ENCODE results near the gene PYGO2. TPM values are rescaled to one million over a fixed set of nuclear protein-coding genes. Genes with fewer than 3 reads are reported as not detected.

Gene PYGO2
- total RNA-seq, 5 donors from 2014 or later (not counting 1 experiment from before 2014, with no cell fraction given): 36.0 to 70.8 (median 68.5) TPM

DNA sequence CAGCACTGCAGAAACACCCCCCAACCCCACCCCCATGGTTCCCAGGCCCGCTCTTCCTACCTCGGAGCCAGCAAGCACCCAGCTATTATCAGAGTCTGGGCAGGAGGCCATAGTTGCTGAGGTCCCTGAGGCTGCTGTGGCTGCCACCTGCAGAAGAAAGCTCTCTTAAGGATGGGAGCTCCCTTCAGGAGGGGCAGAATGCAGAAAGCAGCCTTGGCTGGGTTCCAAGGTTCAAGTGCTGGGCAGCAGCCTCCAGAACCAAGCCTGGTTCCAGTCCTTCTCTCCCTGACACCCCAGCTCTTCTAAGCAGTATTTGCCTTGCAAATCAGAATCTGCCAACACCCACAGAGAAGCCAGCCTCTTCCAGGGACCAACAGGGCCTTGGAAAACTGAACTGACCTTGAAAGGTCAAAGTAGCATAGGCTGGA lies 8.0 kb downstream of the PYGO2 start:
- Mint-ChIP-seq H3K27ac (peak overlapping the region; percentile 100), H3K9me3 (no peaks in the 10 kb centered on the region), H3K36me3 (peaks cover 29% of the 10 kb centered on the region), H3K4me1 (peaks cover 72 to 82% (median 73%) of the 10 kb centered on the region in 3 donors), H3K27me3 (no peaks in the 10 kb centered on the region), H3K4me3 (peak overlapping the region; percentile 95 to 100 (median 97))
- Histone ChIP-seq H3K27me3 (replicated peaks in 1 of 2; ENCODE audit: control insufficient read depth in 2 of 2, extremely low read depth in 1 of 2, insufficient read depth in 2 of 2, low read length in 1 of 2) (no peaks in the 10 kb centered on the region), H3K4me3 (ENCODE audit: control insufficient read depth in 1 of 2, extremely low read depth in 1 of 2, low read length in 1 of 2) (peak overlapping the region; percentile 79 to 94), H3K9me3 (no peaks in the 10 kb centered on the region), H3K4me1 (ENCODE audit: control insufficient read depth in 1 of 2, extremely low read depth in 1 of 2, insufficient read depth in 2 of 2, low read length in 2 of 2) (peaks cover 38 to 78% of the 10 kb centered on the region in 2 experiments), H3K27ac (ENCODE audit: low read length) (peak overlapping the region; percentile 99), H3K36me3 (ENCODE audit: control insufficient read depth in 2 of 2, extremely low read depth in 1 of 2, insufficient read depth in 1 of 2, low read length in 1 of 2) (peaks cover 11 to 49% of the 10 kb centered on the region in 2 donors)
- CTCF ChIA-PET: no interaction called here
- DNase-seq: no peak
- WGBS (ENCODE audit: insufficient coverage): no CpG with 5 or more reads among the region's 2 CpGs
- ATAC-seq (replicated peaks in 1 of 4): no peak
- POLR2A ChIA-PET: interaction anchor here (0.6 to 2.0 kb wide), 7 partner anchors 8 to 66 kb away, joined by 3 to 9 read pairs (median 5); partner anchors contain the start of gene PMVK (in 1 of the 2)

DNA sequence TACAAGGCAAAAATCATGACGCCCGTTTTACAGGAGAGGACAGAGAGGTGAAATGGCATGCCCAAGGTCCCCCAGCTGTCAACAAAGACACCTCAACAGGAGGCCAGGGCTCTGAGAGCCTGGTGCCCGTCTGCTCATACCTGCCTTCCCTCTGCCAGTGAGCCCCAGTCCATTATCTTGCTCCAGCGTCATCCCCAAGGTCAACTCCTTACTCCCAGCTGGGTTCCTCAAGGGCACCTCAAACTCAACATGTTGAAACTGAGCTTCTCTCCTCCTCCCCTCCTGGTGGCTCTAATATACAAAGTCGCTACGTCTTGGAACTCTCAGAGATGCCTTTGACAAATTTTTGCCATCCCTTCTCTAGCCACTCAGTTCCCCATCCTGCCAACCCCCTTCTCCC lies 8.9 kb downstream of the PYGO2 start:
- 63% methylated on average over 6 of the region's 6 CpGs for WGBS (ENCODE audit: insufficient coverage)
- Histone ChIP-seq H3K4me1 (ENCODE audit: control insufficient read depth in 1 of 2, extremely low read depth in 1 of 2, insufficient read depth in 2 of 2, low read length in 2 of 2) (peaks cover 38 to 83% of the 10 kb centered on the region in 2 experiments), H3K36me3 (ENCODE audit: control insufficient read depth in 2 of 2, extremely low read depth in 1 of 2, insufficient read depth in 1 of 2, low read length in 1 of 2) (peaks cover 14 to 49% of the 10 kb centered on the region in 2 donors), H3K27ac (ENCODE audit: low read length) (peak overlapping the region; percentile 99), H3K4me3 (ENCODE audit: control insufficient read depth in 1 of 2, extremely low read depth in 1 of 2, low read length in 1 of 2) (peak overlapping the region; percentile 32 to 79), H3K9me3 (no peaks in the 10 kb centered on the region), H3K27me3 (replicated peaks in 1 of 2; ENCODE audit: control insufficient read depth in 2 of 2, extremely low read depth in 1 of 2, insufficient read depth in 2 of 2, low read length in 1 of 2) (no peaks in the 10 kb centered on the region)
- Mint-ChIP-seq H3K36me3 (peaks cover 28% of the 10 kb centered on the region), H3K27ac (peak overlapping the region; percentile 100), H3K4me3 (peak overlapping the region; percentile 95 to 100 (median 97)), H3K4me1 (peaks cover 71 to 82% (median 72%) of the 10 kb centered on the region in 3 donors), H3K9me3 (no peaks in the 10 kb centered on the region), H3K27me3 (no peaks in the 10 kb centered on the region)
- ChIA-PET POLR2A (interaction anchor here (0.5 to 1.6 kb wide), 4 partner anchors 9 to 1781 kb away, joined by 3 to 6 read pairs (median 4); partner anchors contain the start of gene CKS1B (in 1 of the 2)), CTCF (interaction anchor here (0.6 to 1.6 kb wide), 5 partner anchors 15 to 65 kb away, joined by 3 to 6 read pairs (median 4); partner anchors contain the start of genes FLAD1 (in 1 of the 2) and PMVK (in 1 of the 2))
- DNase-seq (no peak), ATAC-seq (replicated peaks in 1 of 4) (no peak)

DNA sequence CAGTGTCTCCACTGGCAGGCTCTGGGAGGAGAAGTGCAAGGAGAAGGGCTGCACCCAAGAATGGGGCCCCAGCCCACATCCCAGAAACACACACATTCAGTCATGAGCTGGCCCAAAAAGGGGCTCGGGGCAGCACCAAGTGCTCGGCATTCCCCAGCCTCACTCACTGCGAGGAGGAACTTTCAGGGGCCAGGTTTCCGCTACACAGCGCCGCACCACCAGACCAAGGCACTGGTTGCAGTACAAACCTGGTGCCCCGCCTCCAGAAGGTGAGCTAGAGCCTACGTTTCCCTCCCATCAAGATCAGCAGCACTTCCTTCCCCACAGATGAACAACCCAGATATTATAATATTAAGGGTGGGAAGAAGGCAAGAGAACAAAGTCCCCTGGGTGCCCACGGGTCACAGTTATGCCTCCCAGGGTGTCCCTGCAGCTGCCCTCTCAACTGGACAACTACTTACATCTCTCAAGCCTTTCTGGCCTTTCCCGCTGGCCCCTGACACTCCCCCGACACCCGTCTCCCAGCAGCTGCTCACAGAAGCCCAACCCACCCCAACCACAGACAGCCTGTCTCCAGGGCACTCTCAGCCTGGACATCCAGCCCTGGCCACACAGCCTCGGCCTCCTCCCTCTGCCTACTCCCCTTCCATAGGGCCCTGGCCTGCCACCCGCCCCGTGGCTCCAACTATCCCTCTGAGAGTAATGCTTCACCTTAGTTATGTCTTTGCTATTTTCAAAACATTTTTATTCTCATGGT lies 9.5 kb downstream of the PYGO2 start:
- no peaks in the 10 kb centered on the region for H3K9me3 Mint-ChIP-seq
- peaks cover 28% of the 10 kb centered on the region for H3K36me3 Mint-ChIP-seq
- Histone ChIP-seq H3K27ac (ENCODE audit: low read length) (peak overlapping the region; percentile 99), H3K9me3 (no peaks in the 10 kb centered on the region), H3K36me3 (ENCODE audit: control insufficient read depth in 2 of 2, extremely low read depth in 1 of 2, insufficient read depth in 1 of 2, low read length in 1 of 2) (peaks cover 19 to 52% of the 10 kb centered on the region in 2 donors), H3K4me3 (ENCODE audit: control insufficient read depth in 1 of 2, extremely low read depth in 1 of 2, low read length in 1 of 2) (peak overlapping the region; percentile 42 to 79), H3K4me1 (ENCODE audit: control insufficient read depth in 1 of 2, extremely low read depth in 1 of 2, insufficient read depth in 2 of 2, low read length in 2 of 2) (peaks cover 38 to 84% of the 10 kb centered on the region in 2 experiments), H3K27me3 (replicated peaks in 1 of 2; ENCODE audit: control insufficient read depth in 2 of 2, extremely low read depth in 1 of 2, insufficient read depth in 2 of 2, low read length in 1 of 2) (no peaks in the 10 kb centered on the region)
- peak overlapping the region; percentile 100 for H3K27ac Mint-ChIP-seq
- ChIA-PET POLR2A (interaction anchor here (0.5 to 1.6 kb wide), 3 partner anchors 22 to 45 kb away, joined by 3 to 6 read pairs (median 5); partner anchors contain the start of gene CKS1B (in 1 of the 2)), CTCF (interaction anchor here in 1 of 2 donors (0.6 to 1.6 kb wide), 4 partner anchors 14 to 66 kb away, joined by 3 to 6 read pairs (median 4); partner anchors contain the start of genes FLAD1 and PMVK)
- ATAC-seq (replicated peaks in 1 of 4) (peak; percentile 40 to 48 (median 42)), DNase-seq (peak; percentile 44 to 84 (median 70))
- 21% methylated on average over 7 of the region's 15 CpGs for WGBS (ENCODE audit: insufficient coverage)
- peaks cover 67 to 76% (median 71%) of the 10 kb centered on the region in 3 donors for H3K4me1 Mint-ChIP-seq
- no peaks in the 10 kb centered on the region for H3K27me3 Mint-ChIP-seq
- H3K4me3 Mint-ChIP-seq: peak overlapping the region; percentile 95 to 100 (median 97)

DNA sequence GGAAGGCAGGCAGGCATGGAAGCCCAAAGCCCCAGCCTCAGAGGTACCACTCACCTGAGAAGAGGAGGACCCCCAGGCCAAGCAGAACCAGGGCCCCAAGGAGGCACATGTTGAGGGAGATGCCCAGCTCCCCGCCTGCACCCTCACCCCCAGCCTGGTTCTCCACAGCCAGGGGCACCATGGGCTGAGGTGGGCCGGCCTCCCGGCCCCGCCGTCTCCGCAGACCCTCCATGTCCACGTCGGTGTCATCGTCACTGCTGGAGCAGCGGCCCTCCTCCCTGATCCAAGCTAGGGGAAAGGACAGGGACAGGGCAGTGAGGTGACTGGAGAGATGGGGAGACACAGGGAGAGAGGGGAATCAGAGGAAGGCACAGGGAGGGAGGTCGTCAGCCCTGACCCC lies 13.5 kb downstream of the PYGO2 start:
- peak overlapping the region; percentile 46 for H3K27ac ChIP-seq (ENCODE audit: low read length)
- POLR2A ChIA-PET: interaction anchor here in 1 of 2 donors (0.7 kb wide), 1 partner anchor 33 kb away, joined by 4 read pairs; no protein-coding TSS in a partner anchor
- Mint-ChIP-seq H3K36me3 (peaks cover 26% of the 10 kb centered on the region), H3K9me3 (no peaks in the 10 kb centered on the region), H3K4me3 (no peak overlapping the region), H3K4me1 (peaks cover 50 to 62% (median 56%) of the 10 kb centered on the region in 3 donors), H3K27me3 (no peaks in the 10 kb centered on the region), H3K27ac (no peak overlapping the region)
- 86% methylated on average over 6 of the region's 11 CpGs for WGBS (ENCODE audit: insufficient coverage)
- H3K4me1 ChIP-seq (ENCODE audit: control insufficient read depth in 1 of 2, extremely low read depth in 1 of 2, insufficient read depth in 2 of 2, low read length in 2 of 2): peaks cover 16 to 77% of the 10 kb centered on the region in 2 experiments
- DNase-seq: no peak
- ATAC-seq (replicated peaks in 1 of 4): no peak
- no peak overlapping the region for H3K4me3 ChIP-seq (ENCODE audit: control insufficient read depth in 1 of 2, extremely low read depth in 1 of 2, low read length in 1 of 2)
- no peaks in the 10 kb centered on the region for H3K9me3 ChIP-seq
- CTCF ChIA-PET: no interaction called here
- H3K36me3 ChIP-seq (ENCODE audit: control insufficient read depth in 2 of 2, extremely low read depth in 1 of 2, insufficient read depth in 1 of 2, low read length in 1 of 2): peaks cover 38 to 75% of the 10 kb centered on the region in 2 donors
- H3K27me3 ChIP-seq (replicated peaks in 1 of 2; ENCODE audit: control insufficient read depth in 2 of 2, extremely low read depth in 1 of 2, insufficient read depth in 2 of 2, low read length in 1 of 2): no peaks in the 10 kb centered on the region

DNA sequence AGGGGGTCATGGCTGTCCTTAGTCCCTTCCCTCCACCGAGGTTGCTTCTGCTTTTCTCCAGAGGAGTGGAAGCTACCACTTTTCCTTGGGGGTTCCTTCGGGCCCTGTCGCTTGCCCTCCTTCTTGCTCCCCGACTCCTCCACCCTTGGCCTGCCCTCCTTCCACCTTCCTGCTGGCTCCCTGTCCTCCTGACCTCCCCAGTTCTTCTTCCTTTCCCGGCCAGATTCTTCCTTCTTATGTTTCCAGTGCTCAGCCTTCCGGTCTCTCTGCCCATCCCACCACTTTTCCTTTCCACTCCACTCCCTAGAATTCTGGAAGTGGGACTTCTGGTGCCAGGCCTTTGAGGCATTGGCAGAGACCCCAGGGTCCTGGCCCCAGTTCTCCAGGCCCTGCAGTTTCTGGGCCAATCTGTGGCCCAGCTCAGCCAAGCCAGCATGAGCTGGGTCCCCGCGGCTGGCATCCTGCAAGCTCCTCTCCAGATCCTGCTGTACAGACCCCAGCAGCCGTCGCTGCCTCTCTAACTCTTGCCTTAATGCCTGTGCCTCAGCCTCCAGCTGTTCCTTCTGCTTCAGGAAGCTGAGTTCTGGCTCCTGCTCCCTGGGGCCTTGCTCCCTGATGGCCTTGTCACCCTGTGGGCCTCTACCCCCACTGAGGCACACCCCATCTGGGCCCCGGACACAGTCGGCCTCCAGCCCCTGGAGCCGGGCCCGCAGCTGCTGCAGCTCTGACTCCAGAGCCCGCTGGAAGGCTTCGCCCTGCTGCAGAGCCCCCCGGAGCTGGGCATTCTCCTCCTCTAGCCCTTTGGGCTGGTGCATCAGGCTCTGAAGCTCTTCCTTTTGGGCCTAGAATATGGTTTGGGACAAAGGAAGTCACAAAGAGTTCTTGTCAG lies 15.4 kb downstream of the PYGO2 start:
- no peak overlapping the region for H3K27ac ChIP-seq (ENCODE audit: low read length)
- CTCF ChIA-PET: interaction anchor here (0.6 kb wide), 2 partner anchors 53 to 180 kb away, joined by 3 read pairs; no protein-coding TSS in a partner anchor
- Mint-ChIP-seq H3K27me3 (no peaks in the 10 kb centered on the region), H3K4me1 (peaks cover 50 to 61% (median 57%) of the 10 kb centered on the region in 3 donors), H3K27ac (peak overlapping the region; percentile 29 to 60), H3K4me3 (no peak overlapping the region), H3K9me3 (no peaks in the 10 kb centered on the region), H3K36me3 (peaks cover 19% of the 10 kb centered on the region)
- 88% methylated on average over 11 of the region's 17 CpGs for WGBS (ENCODE audit: insufficient coverage)
- no peaks in the 10 kb centered on the region for H3K27me3 ChIP-seq (replicated peaks in 1 of 2; ENCODE audit: control insufficient read depth in 2 of 2, extremely low read depth in 1 of 2, insufficient read depth in 2 of 2, low read length in 1 of 2)
- H3K9me3 ChIP-seq: no peaks in the 10 kb centered on the region
- POLR2A ChIA-PET: interaction anchor here (0.5 to 1.3 kb wide), 3 partner anchors 8 to 464 kb away, joined by 4 to 7 read pairs (median 5); no protein-coding TSS in a partner anchor
- DNase-seq (no peak), ATAC-seq (replicated peaks in 1 of 4) (no peak)
- H3K4me3 ChIP-seq (ENCODE audit: control insufficient read depth in 1 of 2, extremely low read depth in 1 of 2, low read length in 1 of 2): no peak overlapping the region
- peaks cover 31 to 62% of the 10 kb centered on the region in 2 donors for H3K36me3 ChIP-seq (ENCODE audit: control insufficient read depth in 2 of 2, extremely low read depth in 1 of 2, insufficient read depth in 1 of 2, low read length in 1 of 2)
- peaks cover 14 to 77% of the 10 kb centered on the region in 2 experiments for H3K4me1 ChIP-seq (ENCODE audit: control insufficient read depth in 1 of 2, extremely low read depth in 1 of 2, insufficient read depth in 2 of 2, low read length in 2 of 2)

Data from T-cell (primary cell).